H1 (cell line): ENCODE measurements around the gene SLFN13. TPM values are rescaled to one million over a fixed set of nuclear protein-coding genes. Genes with fewer than 3 reads are reported as not detected.

Experiments used
- CTCF ChIA-PET: fragments of 300-600 bp; sonication (Branson Sonifier 250); formaldehyde crosslinking; loops from one replicate; lab custom pipeline; 2021; ENCODE audit not compliant: partially characterized antibody; lab: Charles Lee
- POLR2A ChIA-PET: fragments of 300-600 bp; sonication (Branson Sonifier 250); formaldehyde crosslinking; loops from one replicate; lab custom pipeline; 2021; ENCODE audit warnings: inconsistent platforms; ENCODE audit not compliant: partially characterized antibody; lab: Charles Lee
- DNase-seq, 2 experiments: peaks; one replicate each; pipeline versions ENCODE4 v3.0.0 to v3.0.0-alpha.2; 2010 to 2022; ENCODE audit warnings: low spot score in 2 of 2, low read depth in 1 of 2, mixed read lengths in 1 of 2
- FAIRE-seq: peaks from 2 replicates; lab custom pipeline; 2011; peaks lifted over from hg19 to GRCh38; lab: Jason Lieb, UNC
- H2AFZ ChIP-seq: 2 replicates; pipeline ENCODE4 v1.8.1; 2012; ENCODE audit warnings: low read length, inconsistent platforms
- H2AK5ac ChIP-seq: 2 replicates; pipeline ENCODE4 v1.6.1; 2013; ENCODE audit warnings: low read depth, low read length
- H2BK120ac ChIP-seq: replicated peaks from 2 replicates; pipeline ENCODE3; 2013; ENCODE audit warnings: low read depth, low read length, inconsistent platforms
- H2BK12ac ChIP-seq: 2 replicates; pipeline ENCODE4 v1.6.1; 2013; ENCODE audit warnings: low read depth, low read length
- H2BK15ac ChIP-seq: 2 replicates; pipeline ENCODE4 v1.6.1; 2013; ENCODE audit warnings: low read length
- H2BK20ac ChIP-seq: 2 replicates; pipeline ENCODE4 v1.6.1; 2013; ENCODE audit warnings: low read length
- H2BK5ac ChIP-seq: 2 replicates; pipeline ENCODE4 v1.6.1; 2013; ENCODE audit warnings: low read depth, low read length
- H3K14ac ChIP-seq: 2 replicates; pipeline ENCODE4 v1.6.1; 2013; ENCODE audit warnings: inconsistent platforms; ENCODE audit not compliant: insufficient read length
- H3K18ac ChIP-seq: 2 replicates; pipeline ENCODE4 v1.6.1; 2013; ENCODE audit warnings: low read length; ENCODE audit errors: extremely low read depth
- H3K23ac ChIP-seq: 2 replicates; pipeline ENCODE4 v1.6.1; 2013; ENCODE audit warnings: inconsistent platforms; ENCODE audit not compliant: insufficient read length
- H3K23me2 ChIP-seq: 2 replicates; pipeline ENCODE4 v1.6.1; 2013; ENCODE audit warnings: low read depth, low read length
- H3K27ac ChIP-seq: 2 replicates; pipeline ENCODE4 v1.6.1; 2011; ENCODE audit warnings: low read depth, low read length, inconsistent platforms
- H3K27me3 ChIP-seq, 4 experiments: replicated peaks in 1 of 4; 1 replicate in 1 of 4; 2 replicates in 3 of 4; pipeline versions ENCODE4 v1.6.1 to v1.8.1; 2011 to 2013; ENCODE audit warnings: low read length in 3 of 4, mild to moderate bottlenecking in 3 of 4, inconsistent platforms in 2 of 4, mixed read lengths in 2 of 4, moderate library complexity in 1 of 4; ENCODE audit not compliant: control insufficient read depth in 3 of 4, insufficient read depth in 3 of 4; ENCODE audit errors: extremely low read depth in 1 of 4
- H3K36me3 ChIP-seq, 4 experiments: 2 replicates each; pipeline versions ENCODE4 v1.6.1 to v1.8.1; 2011 to 2013; ENCODE audit warnings: mild to moderate bottlenecking in 4 of 4, low read length in 3 of 4, moderate library complexity in 2 of 4, control low read depth in 1 of 4, inconsistent platforms in 1 of 4; ENCODE audit not compliant: insufficient read depth in 4 of 4, control insufficient read depth in 2 of 4
- H3K4ac ChIP-seq: replicated peaks from 2 replicates; pipeline ENCODE3; 2013; ENCODE audit warnings: low read length, low read depth, mixed read lengths, inconsistent platforms; ENCODE audit not compliant: insufficient read length
- H3K4me1 ChIP-seq, 4 experiments: replicated peaks in 1 of 4; 1 replicate in 1 of 4; 2 replicates in 3 of 4; pipeline versions ENCODE4 v1.6.1 to v1.8.1; 2011 to 2013; ENCODE audit warnings: low read length in 3 of 4, inconsistent platforms in 2 of 4, mixed read lengths in 1 of 4; ENCODE audit not compliant: insufficient read depth in 4 of 4, control insufficient read depth in 3 of 4
- H3K4me2 ChIP-seq, 2 experiments: 2 replicates each; pipeline versions ENCODE4 v1.6.1 to v1.8.1; 2011 to 2013; ENCODE audit warnings: low read depth in 2 of 2, low read length in 2 of 2, control low read depth in 1 of 2, inconsistent platforms in 1 of 2, mild to moderate bottlenecking in 1 of 2; ENCODE audit not compliant: insufficient read depth in 1 of 2
- H3K4me3 ChIP-seq, 4 experiments: fragments of 200-600, 300-600 bp in 1 of 4; sonication (generic), shearing (Covaris generic), sonication (Bioruptor Twin) in 1 of 4; 2 replicates each; pipeline versions ENCODE4 v1.5.1 to v1.8.1; 2011 to 2016; ENCODE audit warnings: low read length in 4 of 4, low read depth in 3 of 4, control low read depth in 2 of 4, inconsistent platforms in 2 of 4, mild to moderate bottlenecking in 2 of 4, mixed read lengths in 1 of 4, moderate library complexity in 1 of 4; ENCODE audit not compliant: insufficient read depth in 2 of 4; ENCODE audit errors: extremely low read depth in 1 of 4
- H3K56ac ChIP-seq: replicated peaks from 2 replicates; pipeline ENCODE3; 2013; ENCODE audit warnings: low read depth, mild to moderate bottlenecking, mixed read lengths, low read length, inconsistent platforms; ENCODE audit not compliant: insufficient read length
- H3K79me1 ChIP-seq: 2 replicates; pipeline ENCODE4 v1.6.1; 2013; ENCODE audit warnings: low read depth, low read length, control low read depth
- H3K79me2 ChIP-seq, 2 experiments: 2 replicates each; pipeline versions ENCODE4 v1.6.1 to v1.8.1; 2012 to 2013; ENCODE audit warnings: low read length in 2 of 2, mild to moderate bottlenecking in 2 of 2, inconsistent platforms in 1 of 2; ENCODE audit not compliant: insufficient read depth in 2 of 2, control insufficient read depth in 1 of 2
- H3K9ac ChIP-seq, 4 experiments: replicated peaks in 1 of 4; 1 replicate in 1 of 4; 2 replicates in 3 of 4; pipeline versions ENCODE4 v1.6.1 to v1.8.1; 2011 to 2013; ENCODE audit warnings: low read depth in 3 of 4, low read length in 3 of 4, control low read depth in 2 of 4, mild to moderate bottlenecking in 2 of 4, moderate library complexity in 2 of 4, inconsistent platforms in 1 of 4; ENCODE audit errors: extremely low read depth in 1 of 4
- H3K9me3 ChIP-seq, 2 experiments: 2 replicates each; pipeline versions ENCODE4 v1.6.1 to v1.8.1; 2012 to 2013; ENCODE audit warnings: mild to moderate bottlenecking in 2 of 2, moderate library complexity in 2 of 2, control low read depth in 1 of 2, inconsistent platforms in 1 of 2, low read depth in 1 of 2, low read length in 1 of 2, mixed read lengths in 1 of 2; ENCODE audit not compliant: insufficient read depth in 2 of 2
- H4K20me1 ChIP-seq, 2 experiments: replicated peaks in 1 of 2; 2 replicates each; pipeline versions ENCODE3 to v1.8.1; 2011 to 2013; ENCODE audit warnings: inconsistent platforms in 2 of 2, low read length in 2 of 2, mild to moderate bottlenecking in 1 of 2; ENCODE audit not compliant: insufficient read depth in 2 of 2, control insufficient read depth in 1 of 2
- H4K5ac ChIP-seq: 2 replicates; pipeline ENCODE4 v1.6.1; 2013; ENCODE audit warnings: low read length, low read depth, mixed read lengths, inconsistent platforms; ENCODE audit not compliant: insufficient read length
- H4K8ac ChIP-seq: 2 replicates; pipeline ENCODE4 v1.8.0; 2013; ENCODE audit warnings: mild to moderate bottlenecking, moderate library complexity, low read length, inconsistent platforms; ENCODE audit not compliant: insufficient read depth; ENCODE audit errors: extremely low read depth
- H4K91ac ChIP-seq: replicated peaks from 2 replicates; pipeline ENCODE3; 2013; ENCODE audit warnings: low read length, mixed read lengths, inconsistent platforms; ENCODE audit not compliant: insufficient read length
- CEBPB ChIP-seq: IDR thresholded peaks from 2 replicates; pipeline ENCODE4 v1.6.1; 2012; ENCODE audit warnings: low read depth, low read length
- KDM5A ChIP-seq: fragments of 200-600 bp; IDR thresholded peaks from 2 replicates; pipeline ENCODE4 v1.7.1; 2012; ENCODE audit warnings: mild to moderate bottlenecking, low read length, inconsistent platforms, mixed read lengths
- NANOG ChIP-seq: IDR thresholded peaks from 2 replicates; pipeline ENCODE4 v1.6.1; 2011; ENCODE audit warnings: low read length, low read depth, mild to moderate bottlenecking, inconsistent platforms; ENCODE audit not compliant: insufficient read depth, poor library complexity, severe bottlenecking
- WGBS, 2 experiments: shearing (Covaris generic) in 1 of 2; methylation state at CpG; one replicate each; pipeline versions ENCODE4 v1.1.6 to v1.1.7; 2013 to 2015; ENCODE audit warnings: low lambda C conversion rate in 2 of 2, mixed read lengths in 2 of 2, inconsistent platforms in 1 of 2, low coverage in 1 of 2, missing lambda C conversion rate in 1 of 2; ENCODE audit not compliant: insufficient replicate concordance in 2 of 2, insufficient coverage in 1 of 2, insufficient read length in 1 of 2; ENCODE audit errors: extremely low coverage in 1 of 2, missing lambda C conversion rate in 1 of 2; 5-methylcytosine and 5-hydroxymethylcytosine counted together
- polyA plus RNA-seq, 7 experiments: library from polyadenylated mRNA; depleted of rRNA in 3 of 7; stranded (reverse) in 5 of 7; unstranded in 2 of 7; fragments of >200 nt in 5 of 7; fragments of 200-250 nt in 2 of 7; gene quantifications; 1 replicate in 5 of 7; 2 replicates in 1 of 7; 4 replicates in 1 of 7; pipeline versions ENCODE4 v1.2.1 to v1.2.3, GENCODE V29; 2011 to 2013; ENCODE audit warnings: missing spikeins in 2 of 7, mixed read lengths in 2 of 7
- total RNA-seq: library from RNA; stranded (reverse); fragmentation: NEBNext Ultra II Directional; extraction: Animal tissue kit (Norgen Biotek cat#: 25700); gene quantifications from 2 replicates; pipeline ENCODE4 v1.2.1, GENCODE V29; 2021

SLFN13 gene
- total and polyA plus RNA-seq, 2 of the 8 experiments (the other 6 are each of a cell fraction or from before 2014, with no cell fraction given), result 15.7 to 27.5 TPM

- 85% methylated on average over 2 of the region's 2 CpGs; no CpG with 5 or more reads in 1 of the 2 experiments for WGBS, 2 experiments
These were observed 57.9 kb downstream of the SLFN13 start for GRCh38 chr17:35390663-35391062.

More at GRCh38 chr17:35390663-35391062, 57.9 kb downstream of the SLFN13 start:
- Histone ChIP-seq H2AK5ac (no peak overlapping the region), H3K9ac (no peak overlapping the region), H3K27me3 (no peaks in the 10 kb centered on the region), H3K4me3 (no peak overlapping the region), H3K79me2 (no peaks in the 10 kb centered on the region), H3K56ac (no peak overlapping the region), H2BK15ac (no peak overlapping the region), H3K9me3 (peaks cover 5 to 6% of the 10 kb centered on the region in 2 experiments; a peak in 2 of 4 replicates), H3K79me1 (no peaks in the 10 kb centered on the region), H2BK20ac (no peak overlapping the region), H2BK12ac (no peak overlapping the region), H2BK120ac (no peak overlapping the region), H2AFZ (no peak overlapping the region), H4K5ac (no peak overlapping the region), H3K14ac (no peak overlapping the region), H3K27ac (no peak overlapping the region), H4K8ac (no peak overlapping the region), H3K4ac (no peak overlapping the region), H3K36me3 (no peaks in the 10 kb centered on the region), H3K18ac (no peak overlapping the region), H3K4me1 (no peaks in the 10 kb centered on the region), H3K23me2 (no peaks in the 10 kb centered on the region), H4K20me1 (no peaks in the 10 kb centered on the region), H3K4me2 (no peak overlapping the region), H2BK5ac (no peak overlapping the region), H4K91ac (no peak overlapping the region), H3K23ac (no peak overlapping the region)
- DNase-seq (no peak), FAIRE-seq (no peak)
- POLR2A ChIA-PET, result interaction anchor here (1.4 kb wide), 1 partner anchor 43 kb away, joined by 3 read pairs; no protein-coding TSS in a partner anchor
- TF ChIP-seq NANOG (no peak), CEBPB (peak; percentile 59; the same call in 1 of the 2 replicates), KDM5A (no peak)
- CTCF ChIA-PET, result no interaction called here
